SW 1271 (cell line): ENCODE results near the gene F7.

Experiments
- DNase-seq, 2 experiments: peaks; one replicate each; lab custom pipeline; 2025; lab: John Stamatoyannopoulos, UW

The F7 gene

GRCh38 chr13:113086991-113087922, 18.3 kb upstream of the F7 start:
- no peak for DNase-seq

DNA sequence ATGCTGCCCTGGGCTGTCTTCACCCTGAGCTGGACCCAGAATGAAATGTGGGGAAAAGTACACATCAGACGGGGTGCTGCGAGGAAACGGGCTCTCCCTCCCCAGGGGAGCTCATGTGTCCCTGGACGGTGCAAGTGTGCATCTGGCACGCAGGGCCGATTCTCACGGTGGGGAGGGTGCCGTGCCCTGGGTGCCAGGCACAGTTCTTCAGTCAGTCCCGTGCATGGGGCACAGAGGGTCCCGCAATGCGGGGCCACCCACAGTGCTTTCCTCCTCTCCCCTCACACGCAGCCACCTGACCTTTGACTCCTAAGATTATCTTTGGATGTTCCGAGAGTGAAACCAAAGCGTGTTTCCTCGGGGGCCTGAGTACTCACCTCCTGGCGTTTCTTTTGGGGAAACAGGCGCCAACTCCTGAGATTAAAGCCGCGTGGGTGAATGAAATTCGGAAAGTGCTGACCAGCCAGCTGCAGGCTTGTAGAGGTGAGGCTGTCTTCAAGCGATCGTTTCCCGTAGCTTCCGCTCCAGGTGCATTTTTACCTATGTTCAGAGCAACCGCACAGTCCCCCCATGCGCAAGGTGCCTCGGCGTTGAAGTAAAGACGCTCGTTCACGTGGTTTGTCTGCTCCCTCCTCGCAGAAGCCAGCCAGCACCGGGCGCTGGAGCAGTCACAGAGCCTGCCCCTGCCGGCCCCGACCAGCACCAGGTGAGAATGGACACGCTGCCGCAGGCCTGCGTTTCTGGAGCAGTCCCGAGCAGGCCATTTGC, 17.5 kb upstream of the F7 start:
- DNase-seq, result no peak

- no peak for DNase-seq
These were observed 16.9 kb upstream of the F7 start for GRCh38 chr13:113088691-113089020.

DNA sequence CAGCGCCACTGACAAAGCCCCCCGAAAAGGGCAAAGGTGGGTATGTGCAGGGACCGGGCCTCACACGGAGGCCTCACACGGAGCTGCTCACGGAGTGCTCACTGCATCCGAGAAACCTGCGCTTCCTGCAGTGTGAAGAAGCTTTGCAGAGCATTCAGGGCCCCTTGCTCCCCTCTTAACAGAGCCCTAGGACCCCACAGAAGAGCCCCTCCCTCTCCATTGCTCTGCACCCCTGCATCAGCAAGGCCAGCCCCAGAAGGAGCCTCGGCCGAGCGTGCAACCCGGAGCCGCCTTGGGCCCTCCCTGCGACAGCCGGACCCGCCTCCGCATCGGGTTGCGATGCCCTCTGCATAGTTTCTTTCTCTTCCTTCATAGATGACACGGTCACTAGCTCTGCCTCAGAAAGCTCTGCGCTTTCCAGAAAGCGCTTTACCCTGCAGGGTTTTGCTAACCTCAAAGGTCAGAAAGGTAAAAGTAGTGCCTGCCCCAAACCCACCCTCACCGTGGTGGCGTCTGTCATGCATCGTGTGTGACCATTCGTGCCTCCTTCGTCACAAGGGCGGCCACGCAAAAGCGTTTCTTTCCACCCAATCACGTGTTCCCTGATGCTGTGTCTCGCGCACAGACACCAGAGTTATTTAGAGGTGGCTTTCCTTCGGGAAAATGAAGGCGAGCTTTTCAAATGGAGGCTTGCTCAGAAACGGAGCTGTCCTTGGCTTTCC, 15.7 kb upstream of the F7 start:
- no peak for DNase-seq

DNA sequence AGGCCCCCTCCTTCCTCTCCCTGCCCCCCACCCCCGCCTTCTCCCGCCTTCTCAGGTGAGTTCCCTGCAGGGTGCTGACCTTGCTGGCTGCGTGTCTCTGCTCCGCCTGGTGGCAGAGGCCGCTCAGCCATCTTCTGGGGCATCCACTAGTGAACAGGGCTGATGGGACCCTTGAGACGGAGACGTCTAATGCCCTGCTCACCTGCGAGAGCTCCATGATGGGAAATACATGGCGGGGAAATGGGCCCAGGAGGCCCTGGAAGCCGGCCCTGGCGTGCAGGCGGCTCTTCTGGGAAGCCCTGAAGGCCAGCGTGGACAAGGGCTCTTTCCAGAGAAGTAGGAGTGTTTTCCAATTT, 15.2 kb upstream of the F7 start:
- no peak for DNase-seq

- no peak for DNase-seq
These were observed 14.8 kb upstream of the F7 start for GRCh38 chr13:113090806-113091205.

GRCh38 chr13:113091211-113091771, 14.3 kb upstream of the F7 start:
- no peak for DNase-seq

GRCh38 chr13:113091891-113092775, 13.5 kb upstream of the F7 start:
- DNase-seq, result no peak

DNA sequence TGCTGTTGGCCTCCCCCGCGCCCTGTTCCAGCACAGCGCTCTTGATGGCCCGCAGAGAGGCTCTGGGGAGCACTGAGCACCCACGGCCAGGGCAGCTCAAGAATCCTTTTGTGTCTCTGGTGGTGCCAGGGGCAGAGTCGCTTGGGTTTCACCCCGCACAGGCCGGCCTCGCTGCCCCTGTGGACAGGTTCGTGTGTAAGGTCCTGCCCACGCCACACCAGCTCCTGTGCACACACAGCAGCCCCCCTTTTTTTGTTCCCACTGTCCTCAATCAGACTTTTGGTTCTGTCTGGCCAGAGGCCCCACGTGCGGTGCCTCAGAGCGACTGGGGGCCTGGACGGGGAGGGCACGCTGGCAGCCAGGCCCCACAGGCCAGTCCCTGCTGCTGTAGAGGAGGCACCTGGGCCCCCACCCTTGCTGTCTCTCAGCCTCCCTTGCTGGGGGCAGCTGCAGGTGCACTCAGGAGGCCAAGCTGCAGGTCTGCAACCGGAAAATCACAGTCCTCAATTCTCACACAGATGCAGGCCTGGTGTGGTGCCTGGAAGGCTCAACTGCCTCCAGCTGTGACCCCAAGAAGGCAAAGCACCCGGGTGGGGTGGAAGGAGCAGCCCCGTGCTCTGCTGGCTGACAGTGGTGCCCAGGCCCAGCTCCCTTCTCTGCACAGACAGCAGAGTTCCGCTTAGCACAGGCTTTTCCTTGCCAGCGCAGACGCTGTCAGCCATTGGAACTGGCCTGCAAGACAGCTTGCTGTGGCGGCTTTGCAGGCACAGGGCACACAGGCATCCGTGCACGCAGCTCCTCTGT, 12.6 kb upstream of the F7 start:
- no peak for DNase-seq

GRCh38 chr13:113093580-113094409, 11.8 kb upstream of the F7 start:
- no peak for DNase-seq

GRCh38 chr13:113094410-113094800, 11.2 kb upstream of the F7 start:
- no peak for DNase-seq

- no peak for DNase-seq
These were observed 10.2 kb upstream of the F7 start for GRCh38 chr13:113095146-113096051.

GRCh38 chr13:113096052-113096744, 9.4 kb upstream of the F7 start:
- no peak for DNase-seq

GRCh38 chr13:113096745-113097305, 8.8 kb upstream of the F7 start:
- DNase-seq, result no peak

DNA sequence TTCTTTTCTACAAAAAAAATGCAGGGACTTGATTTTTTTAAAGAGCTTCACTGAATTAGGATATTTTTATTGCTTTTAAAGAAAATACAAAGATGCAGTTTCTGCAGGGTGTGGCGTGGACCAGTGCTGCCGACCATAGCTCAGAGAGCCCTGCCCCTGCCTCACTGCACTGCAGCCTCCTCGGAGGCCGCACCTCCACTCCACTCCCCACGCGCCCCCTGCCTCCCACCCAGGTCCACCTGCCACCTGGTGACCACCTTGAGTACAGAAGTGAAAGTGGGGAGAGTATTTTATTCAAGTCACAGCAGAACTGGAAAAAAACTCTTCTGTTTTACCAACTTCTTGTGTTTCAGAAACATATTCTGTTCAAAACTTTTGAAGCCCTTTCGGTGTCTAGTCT, 7.9 kb upstream of the F7 start:
- no peak for DNase-seq

DNA sequence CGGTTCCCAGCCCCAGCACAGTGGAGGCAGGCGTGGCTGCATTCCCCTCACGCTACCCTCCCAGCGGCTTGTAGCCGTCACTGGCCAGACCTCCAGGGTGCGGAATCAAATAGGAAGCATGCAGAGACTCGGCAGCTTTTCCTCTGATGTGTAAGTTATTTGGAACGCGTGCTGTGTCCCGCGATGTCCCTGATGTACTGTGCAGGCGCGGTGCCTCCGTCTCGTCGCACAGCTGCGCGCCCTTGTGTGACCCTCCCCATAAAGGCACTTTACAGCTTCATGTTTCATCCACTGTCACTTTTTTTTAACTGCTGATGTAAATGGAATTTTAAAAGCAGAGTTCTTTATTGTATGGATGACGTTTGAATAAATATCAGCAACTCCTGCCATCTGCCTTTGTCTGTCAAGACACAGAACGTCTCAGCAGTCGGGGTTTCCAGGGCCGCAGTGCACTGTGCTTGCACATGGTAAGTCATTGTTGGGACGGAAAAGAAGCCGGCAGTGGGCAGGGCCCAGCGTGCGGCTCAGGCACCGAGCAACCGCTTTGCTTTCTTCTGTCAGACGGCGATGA, 7.3 kb upstream of the F7 start:
- no peak for DNase-seq

GRCh38 chr13:113099142-113099541, 6.4 kb upstream of the F7 start:
- no peak for DNase-seq
